Esophagus (tissue), 2 donors: ENCODE results near the gene WDR36. TPM values are rescaled to one million over a fixed set of nuclear protein-coding genes. Genes with fewer than 3 reads are reported as not detected.
"Not testable (repeated sequence)": the region's sequence is repeated elsewhere in the genome, so short reads cannot be mapped to it uniquely, and the experiment has no call there.

Experiments
- H3K27ac ChIP-seq, 2 donors: one replicate each; pipeline ENCODE4 v1.5.1; 2013; ENCODE audit warnings: low read depth in 2 of 2, mild to moderate bottlenecking in 2 of 2, inconsistent platforms in 1 of 2, low read length in 1 of 2, moderate library complexity in 1 of 2
- H3K27me3 ChIP-seq, 2 donors: one replicate each; pipeline ENCODE4 v1.6.1; 2013; ENCODE audit warnings: low read length in 2 of 2, control low read depth in 1 of 2, mild to moderate bottlenecking in 1 of 2; ENCODE audit not compliant: insufficient read depth in 2 of 2, control insufficient read depth in 1 of 2
- H3K36me3 ChIP-seq, 2 donors: one replicate each; pipeline ENCODE4 v1.6.1; 2013; ENCODE audit warnings: low read length in 1 of 2; ENCODE audit not compliant: control insufficient read depth in 2 of 2, insufficient read depth in 2 of 2
- H3K4me1 ChIP-seq, 2 donors: one replicate each; pipeline ENCODE4 v1.6.1; 2013; ENCODE audit warnings: low read length in 1 of 2; ENCODE audit not compliant: control insufficient read depth in 2 of 2, insufficient read depth in 2 of 2
- H3K4me3 ChIP-seq, 2 donors: one replicate each; pipeline ENCODE4 v1.5.1; 2013; ENCODE audit warnings: low read length in 2 of 2, mild to moderate bottlenecking in 2 of 2, low read depth in 1 of 2, moderate library complexity in 1 of 2
- H3K9me3 ChIP-seq, 2 donors: one replicate each; pipeline ENCODE4 v1.6.1; 2013; ENCODE audit warnings: mild to moderate bottlenecking in 2 of 2, low read depth in 1 of 2, low read length in 1 of 2, moderate library complexity in 1 of 2; ENCODE audit not compliant: control insufficient read depth in 2 of 2, insufficient read depth in 1 of 2
- WGBS, 2 donors: extraction: QIAGEN DNeasy Blood & Tissue Kit; methylation state at CpG; one replicate each; pipeline ENCODE4 v1.1.7; 2013; 5-methylcytosine and 5-hydroxymethylcytosine counted together
- polyA plus RNA-seq, 2 donors: library from polyadenylated mRNA; stranded (reverse); fragments of 200-250 nt; gene quantifications; one replicate each; pipeline ENCODE4 v1.2.3, GENCODE V29; 2013
- donor health status: healthy with polysubstance abuse.
- donor health status: Bipolar disorder and iron deficiency.

WDR36 gene
- polyA plus RNA-seq, 2 donors = 6.1 to 6.5 TPM

- Histone ChIP-seq H3K4me1 (peaks cover 3 to 9% of the 10 kb centered on the region in 2 donors), H3K9me3 (no peaks in the 10 kb centered on the region), H3K27ac (no peak overlapping the region), H3K27me3 (no peaks in the 10 kb centered on the region), H3K36me3 (no peaks in the 10 kb centered on the region), H3K4me3 (no peak overlapping the region)
- 92 to 93% methylated on average over 1 of the region's 1 CpG for WGBS, 2 donors
Measured at GRCh38 chr5:111132731-111133435, 40.7 kb downstream of the WDR36 start.

- Histone ChIP-seq H3K4me3 (no peak overlapping the region), H3K9me3 (no peaks in the 10 kb centered on the region), H3K36me3 (no peaks in the 10 kb centered on the region), H3K4me1 (peaks cover 3 to 9% of the 10 kb centered on the region in 2 donors), H3K27ac (no peak overlapping the region), H3K27me3 (no peaks in the 10 kb centered on the region)
- 65 to 85% methylated on average over 1 of the region's 1 CpG for WGBS, 2 donors
Measured at GRCh38 chr5:111133436-111133751, 41.2 kb downstream of the WDR36 start.

DNA sequence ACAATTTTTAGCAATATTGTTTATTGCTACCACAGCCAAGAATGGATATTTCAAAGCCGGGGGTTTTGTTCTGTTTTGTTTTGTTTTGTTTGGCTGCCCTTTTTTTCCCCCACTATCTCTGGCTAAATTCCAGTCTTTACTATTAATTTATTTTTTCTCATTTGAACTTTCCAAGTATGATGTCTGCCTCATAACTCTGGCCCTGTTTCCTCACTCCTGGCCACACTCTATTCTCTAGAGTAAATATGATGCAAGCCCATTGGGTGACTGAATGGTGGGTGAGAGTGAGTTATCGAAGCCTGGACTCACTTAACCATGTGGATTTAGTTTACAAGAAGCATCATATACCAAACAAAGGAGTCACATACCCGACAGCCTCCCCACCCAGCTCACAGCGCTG, 41.9 kb downstream of the WDR36 start:
- H3K4me1 ChIP-seq = peaks cover 3 to 9% of the 10 kb centered on the region in 2 donors
- H3K4me3 ChIP-seq = no peak overlapping the region
- H3K27me3 ChIP-seq = no peaks in the 10 kb centered on the region
- H3K36me3 ChIP-seq = no peaks in the 10 kb centered on the region
- no peak overlapping the region for H3K27ac ChIP-seq
- H3K9me3 ChIP-seq = no peaks in the 10 kb centered on the region
- 50 to 61% methylated on average over 4 of the region's 4 CpGs for WGBS, 2 donors

- Histone ChIP-seq H3K4me3 (no peak overlapping the region), H3K27ac (no peak overlapping the region), H3K27me3 (no peaks in the 10 kb centered on the region), H3K9me3 (no peaks in the 10 kb centered on the region), H3K4me1 (peaks cover 3 to 9% of the 10 kb centered on the region in 2 donors), H3K36me3 (no peaks in the 10 kb centered on the region)
- 65 to 71% methylated on average over 2 of the region's 2 CpGs for WGBS, 2 donors
Measured at GRCh38 chr5:111134864-111135263, 42.7 kb downstream of the WDR36 start.

GRCh38 chr5:111135363-111135762, 43.2 kb downstream of the WDR36 start:
- Histone ChIP-seq H3K27ac (no peak overlapping the region), H3K4me3 (no peak overlapping the region), H3K36me3 (no peaks in the 10 kb centered on the region), H3K9me3 (no peaks in the 10 kb centered on the region), H3K4me1 (peaks cover 3 to 9% of the 10 kb centered on the region in 2 donors), H3K27me3 (no peaks in the 10 kb centered on the region)
- WGBS, 2 donors = 89 to 90% methylated on average over 1 of the region's 1 CpG

GRCh38 chr5:111135946-111136345, 43.8 kb downstream of the WDR36 start:
- WGBS, 2 donors = 67 to 70% methylated on average over 5 of the region's 5 CpGs
- H3K36me3 ChIP-seq = no peaks in the 10 kb centered on the region
- no peak overlapping the region for H3K4me3 ChIP-seq
- H3K4me1 ChIP-seq = peaks cover 3 to 9% of the 10 kb centered on the region in 2 donors
- no peaks in the 10 kb centered on the region for H3K27me3 ChIP-seq
- no peaks in the 10 kb centered on the region for H3K9me3 ChIP-seq
- H3K27ac ChIP-seq = no peak overlapping the region

DNA sequence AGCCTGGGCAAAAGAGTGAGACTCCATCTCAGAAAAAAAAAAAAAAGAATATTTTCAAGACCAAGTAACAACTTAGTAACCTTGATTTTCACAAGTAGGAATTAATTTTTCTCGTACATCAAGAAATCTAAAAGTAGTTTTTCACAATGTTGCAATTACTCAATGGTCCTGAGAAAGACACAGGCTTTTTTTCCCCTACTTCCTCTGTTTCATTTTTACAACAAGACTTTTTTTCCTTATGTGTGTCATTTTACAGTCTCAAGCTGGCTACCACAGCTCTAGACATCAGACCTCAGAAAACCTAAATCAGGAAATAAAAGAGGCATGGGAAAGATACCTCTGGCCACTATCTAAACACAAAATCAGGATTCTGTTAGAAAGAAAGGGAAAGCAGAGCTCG, 45.9 kb downstream of the WDR36 start:
- Histone ChIP-seq H3K27me3 (no peaks in the 10 kb centered on the region), H3K9me3 (no peaks in the 10 kb centered on the region), H3K4me1 (peaks cover 3 to 9% of the 10 kb centered on the region in 2 donors), H3K36me3 (no peaks in the 10 kb centered on the region), H3K4me3 (no peak overlapping the region), H3K27ac (no peak overlapping the region)
- 65 to 93% methylated on average over 2 of the region's 2 CpGs for WGBS, 2 donors

GRCh38 chr5:111141471-111141870, 49.3 kb downstream of the WDR36 start:
- H3K27ac ChIP-seq, H3K27me3 ChIP-seq, H3K9me3 ChIP-seq, H3K36me3 ChIP-seq, H3K4me1 ChIP-seq, H3K4me3 ChIP-seq: not testable (repeated sequence)
- 83 to 88% methylated on average over 1 of the region's 1 CpG for WGBS, 2 donors

DNA sequence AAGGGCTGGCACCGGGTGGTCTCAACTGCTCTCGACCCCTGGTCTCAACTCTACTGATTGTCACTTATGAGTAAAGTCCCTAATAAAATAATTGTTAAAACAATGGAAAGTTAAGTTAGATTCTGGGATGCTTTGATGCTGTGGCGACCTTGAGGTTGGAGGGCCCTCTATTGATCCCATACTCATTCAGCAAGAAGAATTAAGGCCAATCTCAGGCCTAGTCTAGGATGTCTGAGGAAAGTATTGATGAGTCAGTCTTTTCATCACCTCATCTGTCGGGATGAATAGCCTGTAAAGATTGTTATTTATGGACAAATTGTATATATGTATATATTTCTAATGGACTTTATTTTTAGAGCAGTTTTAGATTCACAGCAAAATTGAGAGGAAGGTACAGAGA, 50.8 kb downstream of the WDR36 start:
- H3K36me3 ChIP-seq = no peaks in the 10 kb centered on the region
- H3K27ac ChIP-seq = no peak overlapping the region
- H3K4me3 ChIP-seq = no peak overlapping the region
- 87 to 88% methylated on average over 4 of the region's 4 CpGs for WGBS, 2 donors
- H3K9me3 ChIP-seq = no peaks in the 10 kb centered on the region
- H3K4me1 ChIP-seq = no peaks in the 10 kb centered on the region
- no peaks in the 10 kb centered on the region for H3K27me3 ChIP-seq

- Histone ChIP-seq H3K27me3 (no peaks in the 10 kb centered on the region), H3K27ac (no peak overlapping the region), H3K4me3 (no peak overlapping the region), H3K36me3 (no peaks in the 10 kb centered on the region), H3K9me3 (no peaks in the 10 kb centered on the region), H3K4me1 (no peaks in the 10 kb centered on the region)
- 35 to 42% methylated on average over 5 of the region's 5 CpGs for WGBS, 2 donors
Measured at GRCh38 chr5:111143910-111144309, 51.8 kb downstream of the WDR36 start.
